CD4-positive, alpha-beta memory T cell (primary cell): Measurements from ENCODE around the gene DUS4L. TPM values are rescaled to one million over a fixed set of nuclear protein-coding genes. Genes with fewer than 3 reads are reported as not detected.

Source experiments
- CTCF ChIA-PET: fragments of 350-600 bp; sonication (Branson Sonifier 250); formaldehyde crosslinking; loops from one replicate; lab custom pipeline; 2021; ENCODE audit warnings: inconsistent platforms; ENCODE audit not compliant: partially characterized antibody; lab: Charles Lee
- POLR2A ChIA-PET: fragments of 350-600 bp; sonication (Branson Sonifier 250); formaldehyde crosslinking; loops from one replicate; lab custom pipeline; 2021; ENCODE audit not compliant: partially characterized antibody; lab: Charles Lee
- DNase-seq, 5 donors: peaks; one replicate each; pipeline versions ENCODE4 v3.0.0 to v3.0.0-alpha.2; 2020 to 2022; ENCODE audit warnings: mixed read lengths in 1 of 5
- H3K27ac ChIP-seq: one replicate; pipeline ENCODE4 v1.7.0; 2013; ENCODE audit warnings: low read depth, low read length
- H3K27me3 ChIP-seq: 2 replicates; pipeline ENCODE4 v1.7.0; 2013; ENCODE audit warnings: mild to moderate bottlenecking, low read length, moderate library complexity; ENCODE audit not compliant: insufficient read depth
- H3K36me3 ChIP-seq: 2 replicates; pipeline ENCODE4 v1.7.0; 2013; ENCODE audit warnings: mild to moderate bottlenecking, low read length, moderate library complexity; ENCODE audit not compliant: insufficient read depth
- H3K4me1 ChIP-seq: 2 replicates; pipeline ENCODE4 v1.7.0; 2013; ENCODE audit warnings: mild to moderate bottlenecking, low read length, moderate library complexity; ENCODE audit not compliant: insufficient read depth
- H3K4me3 ChIP-seq, 2 donors: one replicate each; pipeline ENCODE4 v1.7.0; 2013; ENCODE audit warnings: low read length in 2 of 2, mild to moderate bottlenecking in 1 of 2
- H3K9me3 ChIP-seq, 2 donors: one replicate each; pipeline ENCODE4 v1.7.0; 2013; ENCODE audit warnings: low read length in 2 of 2, control low read depth in 1 of 2; ENCODE audit not compliant: control insufficient read depth in 1 of 2
- H3K27ac Mint-ChIP-seq, 7 donors: one replicate each; pipeline ENCODE4 v1.8.0; 2020 to 2021; ENCODE audit warnings: mixed read lengths in 7 of 7, mild to moderate bottlenecking in 6 of 7, inconsistent platforms in 3 of 7, moderate library complexity in 3 of 7
- H3K27me3 Mint-ChIP-seq, 2 donors: one replicate each; pipeline ENCODE4 v1.8.0; 2020 to 2021; ENCODE audit warnings: mixed read lengths in 2 of 2
- H3K36me3 Mint-ChIP-seq, 2 donors: one replicate each; pipeline ENCODE4 v1.8.0; 2020 to 2021; ENCODE audit warnings: mixed read lengths in 2 of 2, inconsistent platforms in 1 of 2, mild to moderate bottlenecking in 1 of 2
- H3K4me1 Mint-ChIP-seq, 4 donors: one replicate each; pipeline ENCODE4 v1.8.0; 2020 to 2021; ENCODE audit warnings: mixed read lengths in 4 of 4, mild to moderate bottlenecking in 1 of 4
- H3K4me3 Mint-ChIP-seq, 8 donors: one replicate each; pipeline ENCODE4 v1.8.0; 2020 to 2021; ENCODE audit warnings: mixed read lengths in 8 of 8, mild to moderate bottlenecking in 7 of 8, moderate library complexity in 6 of 8, inconsistent platforms in 3 of 8
- H3K9me3 Mint-ChIP-seq, 8 donors: one replicate each; pipeline ENCODE4 v1.8.0; 2020 to 2021; ENCODE audit warnings: mixed read lengths in 8 of 8, mild to moderate bottlenecking in 5 of 8, inconsistent platforms in 3 of 8, moderate library complexity in 1 of 8
- intact Hi-C: fragments of 100-400 bp; cut with micrococcal nuclease; formaldehyde crosslinking; loops from one replicate; pipeline ENCODE4 v1.15.1; 2023
- polyA plus RNA-seq, 2 donors: library from polyadenylated mRNA; unstranded; fragments of 300-500 nt; fragmentation: Illumina TruSeq; gene quantifications; one replicate each; pipeline ENCODE4 v1.2.3, GENCODE V29; 2021
- total RNA-seq, 2 experiments: library from RNA; stranded (reverse); gene quantifications; one replicate each; pipeline ENCODE4 v1.2.3, GENCODE V29; 2021

DUS4L gene
- total and polyA plus RNA-seq, 4 experiments from 2014 or later = 4.6 to 11.3 (median 7.9) TPM

- H3K36me3 Mint-ChIP-seq = peaks cover 13 to 20% of the 10 kb centered on the region in 2 donors
- Histone ChIP-seq H3K36me3 (no peaks in the 10 kb centered on the region), H3K9me3 (no peaks in the 10 kb centered on the region), H3K27me3 (no peaks in the 10 kb centered on the region), H3K4me3 (no peak overlapping the region), H3K4me1 (no peaks in the 10 kb centered on the region), H3K27ac (no peak overlapping the region)
- H3K9me3 Mint-ChIP-seq = no peaks in the 10 kb centered on the region
- no peak for DNase-seq
- peak overlapping the region in 1 of 7 donors; percentile 42 for H3K27ac Mint-ChIP-seq
- ChIA-PET POLR2A (no interaction called here), CTCF (interaction anchor here (1.4 kb wide), 1 partner anchor 26 kb away, joined by 3 read pairs; no protein-coding TSS in a partner anchor)
- intact Hi-C loops = no loop called here
- H3K4me1 Mint-ChIP-seq = no peaks in the 10 kb centered on the region
- no peaks in the 10 kb centered on the region for H3K27me3 Mint-ChIP-seq
- H3K4me3 Mint-ChIP-seq = no peak overlapping the region
Measured at GRCh38 chr7:107591421-107591820, 27.6 kb downstream of the DUS4L start.

GRCh38 chr7:107592361-107593024, 28.7 kb downstream of the DUS4L start:
- H3K4me3 ChIP-seq = no peak overlapping the region
- no peaks in the 10 kb centered on the region for H3K27me3 Mint-ChIP-seq
- no peak overlapping the region for H3K4me3 Mint-ChIP-seq
- H3K9me3 Mint-ChIP-seq = no peaks in the 10 kb centered on the region
- ChIA-PET CTCF (interaction anchor here (1.4 kb wide), 1 partner anchor 10 kb away, joined by 4 read pairs; no protein-coding TSS in a partner anchor), POLR2A (no interaction called here)
- H3K4me1 Mint-ChIP-seq = no peaks in the 10 kb centered on the region
- peaks cover 15 to 20% of the 10 kb centered on the region in 2 donors for H3K36me3 Mint-ChIP-seq
- H3K9me3 ChIP-seq = no peaks in the 10 kb centered on the region
- H3K27ac Mint-ChIP-seq = no peak overlapping the region
- H3K4me1 ChIP-seq = no peaks in the 10 kb centered on the region
- H3K27me3 ChIP-seq = no peaks in the 10 kb centered on the region
- H3K36me3 ChIP-seq = no peaks in the 10 kb centered on the region
- intact Hi-C loops = no loop called here
- no peak overlapping the region for H3K27ac ChIP-seq
- DNase-seq = no peak

- no peaks in the 10 kb centered on the region for H3K4me1 Mint-ChIP-seq
- Histone ChIP-seq H3K9me3 (no peaks in the 10 kb centered on the region), H3K36me3 (no peaks in the 10 kb centered on the region), H3K4me1 (no peaks in the 10 kb centered on the region), H3K4me3 (no peak overlapping the region), H3K27ac (no peak overlapping the region), H3K27me3 (no peaks in the 10 kb centered on the region)
- peaks cover 15 to 20% of the 10 kb centered on the region in 2 donors for H3K36me3 Mint-ChIP-seq
- DNase-seq = no peak
- POLR2A ChIA-PET = no interaction called here
- H3K27ac Mint-ChIP-seq = no peak overlapping the region
- H3K27me3 Mint-ChIP-seq = no peaks in the 10 kb centered on the region
- CTCF ChIA-PET = interaction anchor here (1.4 kb wide), 1 partner anchor 11 kb away, joined by 4 read pairs; no protein-coding TSS in a partner anchor
- intact Hi-C loops = no loop called here
- H3K4me3 Mint-ChIP-seq = no peak overlapping the region
- H3K9me3 Mint-ChIP-seq = no peaks in the 10 kb centered on the region
Measured at GRCh38 chr7:107593025-107593410, 29.2 kb downstream of the DUS4L start.

- Mint-ChIP-seq H3K27me3 (no peaks in the 10 kb centered on the region), H3K27ac (peak overlapping the region in 1 of 7 donors; percentile 64), H3K36me3 (peaks cover 15 to 20% of the 10 kb centered on the region in 2 donors), H3K4me3 (no peak overlapping the region), H3K9me3 (no peaks in the 10 kb centered on the region), H3K4me1 (no peaks in the 10 kb centered on the region)
- CTCF ChIA-PET = no interaction called here
- no peak for DNase-seq
- Histone ChIP-seq H3K9me3 (no peaks in the 10 kb centered on the region), H3K27ac (no peak overlapping the region), H3K4me1 (no peaks in the 10 kb centered on the region), H3K4me3 (no peak overlapping the region), H3K27me3 (no peaks in the 10 kb centered on the region), H3K36me3 (no peaks in the 10 kb centered on the region)
- intact Hi-C loops = no loop called here
- POLR2A ChIA-PET = no interaction called here
Measured at GRCh38 chr7:107594961-107595737, 31.4 kb downstream of the DUS4L start.

- peak overlapping the region in 2 of 7 donors; percentile 16 to 45 for H3K27ac Mint-ChIP-seq
- Histone ChIP-seq H3K27ac (no peak overlapping the region), H3K9me3 (no peaks in the 10 kb centered on the region), H3K27me3 (no peaks in the 10 kb centered on the region), H3K4me3 (no peak overlapping the region), H3K4me1 (no peaks in the 10 kb centered on the region), H3K36me3 (no peaks in the 10 kb centered on the region)
- no peaks in the 10 kb centered on the region for H3K4me1 Mint-ChIP-seq
- H3K9me3 Mint-ChIP-seq = no peaks in the 10 kb centered on the region
- intact Hi-C loops = no loop called here
- CTCF ChIA-PET = interaction anchor here (1.0 kb wide), 1 partner anchor 278 kb away, joined by 3 read pairs; no protein-coding TSS in a partner anchor
- H3K36me3 Mint-ChIP-seq = peaks cover 20 to 27% of the 10 kb centered on the region in 2 donors
- H3K4me3 Mint-ChIP-seq = no peak overlapping the region
- no peaks in the 10 kb centered on the region for H3K27me3 Mint-ChIP-seq
- POLR2A ChIA-PET = no interaction called here
- no peak for DNase-seq
Measured at GRCh38 chr7:107596881-107597581, 33.3 kb downstream of the DUS4L start.

- intact Hi-C loops = no loop called here
- Mint-ChIP-seq H3K27me3 (no peaks in the 10 kb centered on the region), H3K4me3 (no peak overlapping the region), H3K36me3 (peaks cover 20 to 28% of the 10 kb centered on the region in 2 donors), H3K27ac (no peak overlapping the region), H3K4me1 (no peaks in the 10 kb centered on the region), H3K9me3 (no peaks in the 10 kb centered on the region)
- Histone ChIP-seq H3K4me3 (no peak overlapping the region), H3K27me3 (no peaks in the 10 kb centered on the region), H3K9me3 (no peaks in the 10 kb centered on the region), H3K27ac (no peak overlapping the region), H3K4me1 (no peaks in the 10 kb centered on the region), H3K36me3 (no peaks in the 10 kb centered on the region)
- DNase-seq = no peak
- CTCF ChIA-PET = interaction anchor here (1.0 kb wide), 1 partner anchor 277 kb away, joined by 3 read pairs; no protein-coding TSS in a partner anchor
- POLR2A ChIA-PET = no interaction called here
Measured at GRCh38 chr7:107597582-107597916, 33.8 kb downstream of the DUS4L start.

GRCh38 chr7:107597953-107598352, 34.2 kb downstream of the DUS4L start:
- peaks cover 20 to 29% of the 10 kb centered on the region in 2 donors for H3K36me3 Mint-ChIP-seq
- no peaks in the 10 kb centered on the region for H3K4me1 ChIP-seq
- H3K4me1 Mint-ChIP-seq = no peaks in the 10 kb centered on the region
- intact Hi-C loops = no loop called here
- H3K9me3 ChIP-seq = no peaks in the 10 kb centered on the region
- H3K4me3 Mint-ChIP-seq = no peak overlapping the region
- peak overlapping the region in 1 of 7 donors; percentile 18 for H3K27ac Mint-ChIP-seq
- CTCF ChIA-PET = interaction anchor here (1.0 kb wide), 1 partner anchor 277 kb away, joined by 3 read pairs; no protein-coding TSS in a partner anchor
- POLR2A ChIA-PET = no interaction called here
- H3K9me3 Mint-ChIP-seq = no peaks in the 10 kb centered on the region
- H3K27ac ChIP-seq = no peak overlapping the region
- H3K36me3 ChIP-seq = no peaks in the 10 kb centered on the region
- no peak overlapping the region for H3K4me3 ChIP-seq
- no peaks in the 10 kb centered on the region for H3K27me3 ChIP-seq
- no peak for DNase-seq
- H3K27me3 Mint-ChIP-seq = no peaks in the 10 kb centered on the region
